Endothelial cell of umbilical vein (primary cell): ENCODE data around the gene GRK6. TPM values are rescaled to one million over a fixed set of nuclear protein-coding genes. Genes with fewer than 3 reads are reported as not detected.

ENCODE experiments used
- BruUV-seq: library from RNA; stranded (reverse); fragments of 400-500 nt; replicated peaks from 2 replicates; lab custom pipeline; 2021; lab: Mats Ljungman, UMichigan
- CTCF ChIA-PET: fragments of 300-600, 350-600 bp; sonication (Branson Sonifier 250); formaldehyde crosslinking; loops from one replicate; lab custom pipeline; 2021; ENCODE audit warnings: antibody characterized with exemption, inconsistent platforms; lab: Charles Lee
- POLR2A ChIA-PET: fragments of 300-600, 350-600 bp; sonication (Branson Sonifier 250); formaldehyde crosslinking; loops from one replicate; lab custom pipeline; 2021; ENCODE audit warnings: antibody characterized with exemption, inconsistent platforms; lab: Charles Lee
- DNase-seq: peaks from one replicate; pipeline ENCODE4 v3.0.0-alpha.2; 2011; ENCODE audit warnings: low read depth, low spot score
- FAIRE-seq: peaks from 2 replicates; lab custom pipeline; 2011; peaks lifted over from hg19 to GRCh38; lab: Jason Lieb, UNC
- H2AFZ ChIP-seq: 2 replicates; pipeline ENCODE4 v1.6.0; 2012; ENCODE audit warnings: low read depth, low read length, control low read depth, inconsistent platforms
- H3K27ac ChIP-seq: 2 replicates; pipeline ENCODE4 v1.5.1; 2011; ENCODE audit warnings: low read depth, mild to moderate bottlenecking, control low read depth, low read length, moderate library complexity; ENCODE audit not compliant: insufficient read depth
- H3K27me3 ChIP-seq, 2 experiments: 2 replicates each; pipeline versions ENCODE4 v1.6.0 to v1.6.1; 2011; ENCODE audit warnings: low read length in 2 of 2, mixed read lengths in 1 of 2; ENCODE audit not compliant: control insufficient read depth in 2 of 2, insufficient read depth in 2 of 2
- H3K36me3 ChIP-seq, 2 experiments: 2 replicates in 1 of 2; 3 replicates in 1 of 2; pipeline ENCODE4 v1.5.1; 2011; ENCODE audit warnings: low read length in 2 of 2, mild to moderate bottlenecking in 1 of 2, moderate library complexity in 1 of 2; ENCODE audit not compliant: control insufficient read depth in 2 of 2, insufficient read depth in 2 of 2; ENCODE audit errors: extremely low read depth in 1 of 2
- H3K4me1 ChIP-seq: 3 replicates; pipeline ENCODE4 v1.5.1; 2011; ENCODE audit warnings: mild to moderate bottlenecking, low read length; ENCODE audit not compliant: control insufficient read depth, insufficient read depth; ENCODE audit errors: extremely low read depth
- H3K4me2 ChIP-seq: 2 replicates; pipeline ENCODE4 v1.6.1; 2011; ENCODE audit warnings: low read length, control low read depth, mixed read lengths; ENCODE audit not compliant: insufficient read depth
- H3K4me3 ChIP-seq, 3 experiments: fragments of 200-600 bp in 1 of 3; sonication (generic), shearing (Covaris generic) in 1 of 3; replicated peaks in 1 of 3; 2 replicates each; pipeline ENCODE4 v1.5.1; 2011 to 2016; ENCODE audit warnings: control low read depth in 3 of 3, low read length in 3 of 3, mild to moderate bottlenecking in 2 of 3, inconsistent platforms in 1 of 3, low read depth in 1 of 3, moderate library complexity in 1 of 3; ENCODE audit not compliant: insufficient read depth in 1 of 3
- H3K79me2 ChIP-seq: 2 replicates; pipeline ENCODE4 v1.6.0; 2012; ENCODE audit warnings: low read length, inconsistent platforms; ENCODE audit not compliant: control insufficient read depth, insufficient read depth
- H3K9ac ChIP-seq: replicated peaks from 2 replicates; pipeline ENCODE3; 2011; ENCODE audit warnings: low read length, control low read depth; ENCODE audit not compliant: insufficient read depth; ENCODE audit errors: extremely low read depth
- H3K9me1 ChIP-seq: replicated peaks from 3 replicates; pipeline ENCODE4 v1.6.0; 2011; ENCODE audit warnings: mild to moderate bottlenecking, low read length; ENCODE audit not compliant: control insufficient read depth, insufficient read depth; ENCODE audit errors: extremely low read depth
- H3K9me3 ChIP-seq: replicated peaks from 2 replicates; pipeline ENCODE4 v1.5.1; 2012; ENCODE audit warnings: low read length, inconsistent platforms; ENCODE audit not compliant: control insufficient read depth, insufficient read depth
- H4K20me1 ChIP-seq: replicated peaks from 2 replicates; pipeline ENCODE3; 2011; ENCODE audit warnings: mild to moderate bottlenecking, low read length; ENCODE audit not compliant: control insufficient read depth, insufficient read depth; ENCODE audit errors: extremely low read depth
- CTCF ChIP-seq, 2 donors: IDR thresholded peaks; 1 replicate in 1 of 2; 2 replicates in 1 of 2; pipeline ENCODE4 v1.5.1; 2011; ENCODE audit warnings: low read length in 2 of 2, mild to moderate bottlenecking in 2 of 2, moderate library complexity in 2 of 2, control low read depth in 1 of 2, inconsistent platforms in 1 of 2, low read depth in 1 of 2; ENCODE audit not compliant: insufficient read depth in 1 of 2; ENCODE audit errors: extremely low read depth in 1 of 2
- EZH2 ChIP-seq: IDR thresholded peaks from 2 replicates; pipeline ENCODE4 v1.6.1; 2012; ENCODE audit warnings: borderline replicate concordance, low read depth, mild to moderate bottlenecking, moderate library complexity, low read length, inconsistent platforms; ENCODE audit not compliant: severe bottlenecking
- FOS ChIP-seq: IDR thresholded peaks from 2 replicates; pipeline ENCODE4 v1.6.1; 2011; ENCODE audit warnings: mild to moderate bottlenecking, low read length, moderate library complexity, borderline replicate concordance; ENCODE audit not compliant: insufficient read depth
- GATA2 ChIP-seq: IDR thresholded peaks from 2 replicates; pipeline ENCODE4 v1.7.0; 2011; ENCODE audit warnings: low read depth, mild to moderate bottlenecking, moderate library complexity, mixed read lengths, low read length; ENCODE audit not compliant: insufficient read length, insufficient read depth
- JUN ChIP-seq: IDR thresholded peaks from 2 replicates; pipeline ENCODE4 v1.6.1; 2011; ENCODE audit warnings: borderline replicate concordance, low read depth; ENCODE audit not compliant: insufficient read length, insufficient read depth
- MYC ChIP-seq: IDR thresholded peaks from one replicate; pipeline ENCODE4 v1.6.1; 2011; ENCODE audit warnings: mild to moderate bottlenecking, low read depth, low read length
- POLR2A ChIP-seq: IDR thresholded peaks from 2 replicates; pipeline ENCODE4 v1.6.1; 2012; ENCODE audit warnings: low read depth, mild to moderate bottlenecking, control low read depth, low read length
- POLR2AphosphoS5 ChIP-seq: IDR thresholded peaks from 2 replicates; pipeline ENCODE4 v1.6.1; 2012; ENCODE audit warnings: low read depth, mild to moderate bottlenecking, control low read depth, low read length, moderate library complexity; ENCODE audit not compliant: insufficient read depth
- dilution Hi-C: fragments of 300-500 bp; cut with MboI; formaldehyde crosslinking; loops from one replicate; pipeline ENCODE4 v1.15.0; 2019; ENCODE audit warnings: low sequenced_read_pairs; ENCODE audit not compliant: extremely low pct_ligation_motif_present
- intact Hi-C: fragments of 100-400 bp; cut with micrococcal nuclease; formaldehyde crosslinking; loops from one replicate; pipeline ENCODE4 v1.10.0; 2022
- polyA plus RNA-seq, 4 experiments: library from polyadenylated mRNA; depleted of rRNA in 3 of 4; stranded (reverse) in 3 of 4; unstranded in 1 of 4; fragments of >200 nt; gene quantifications; 2 replicates each; pipeline versions ENCODE4 v1.2.1 to v1.2.3, GENCODE V29; 2011 to 2012; ENCODE audit warnings: missing spikeins in 1 of 4
- total RNA-seq: library from RNA; stranded (reverse); gene quantifications from 2 replicates; pipeline ENCODE4 v1.2.3, GENCODE V29; 2021
- TF ChIP-seq, protein P1 (sequence below): IDR thresholded peaks from 2 replicates; pipeline ENCODE4 v1.6.1; 2011; ENCODE audit not compliant: insufficient read depth, insufficient read length

Gene GRK6
- total and polyA plus RNA-seq, 2 donors (not counting 3 experiments of a cell fraction or from before 2014, with no cell fraction given), result 28.9 to 36.4 TPM

GRCh38 chr5:177462021-177462670 is 35.7 kb downstream of the GRK6 start:
- no TSS peak for BruUV-seq
- Histone ChIP-seq H2AFZ (no peak overlapping the region), H3K27me3 (no peaks in the 10 kb centered on the region), H3K36me3 (peaks cover 19 to 51% of the 10 kb centered on the region in 2 experiments), H3K27ac (peak overlapping the region; percentile 63), H3K4me2 (peak overlapping the region; percentile 5), H3K9ac (peak overlapping the region; percentile 0), H3K4me3 (no peak overlapping the region), H3K4me1 (peaks cover 17% of the 10 kb centered on the region), H3K9me3 (no peaks in the 10 kb centered on the region), H3K79me2 (peaks cover 3% of the 10 kb centered on the region), H3K9me1 (no peaks in the 10 kb centered on the region), H4K20me1 (no peaks in the 10 kb centered on the region)
- POLR2A ChIA-PET, result interaction anchor here (1.5 kb wide), 1 partner anchor 10 kb away, joined by 5 read pairs; no protein-coding TSS in a partner anchor
- CTCF ChIA-PET, result interaction anchor here (1.0 to 2.2 kb wide), 2 partner anchors 14 to 71 kb away, joined by 3 to 9 read pairs; no protein-coding TSS in a partner anchor
- dilution Hi-C loops, result no loop called here
- TF ChIP-seq POLR2AphosphoS5 (peak; percentile 95), FOS (peak; percentile 66), MYC (no peak), EZH2 (no peak), POLR2A (peak; percentile 52)
- TF ChIP-seq, protein P1, sequence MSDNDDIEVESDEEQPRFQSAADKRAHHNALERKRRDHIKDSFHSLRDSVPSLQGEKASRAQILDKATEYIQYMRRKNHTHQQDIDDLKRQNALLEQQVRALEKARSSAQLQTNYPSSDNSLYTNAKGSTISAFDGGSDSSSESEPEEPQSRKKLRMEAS, result no peak
- intact Hi-C loops, result loop anchor here (1.0 kb wide), 1 partner anchor 10 kb away; no protein-coding TSS in a partner anchor
- peak; percentile 89 for FAIRE-seq
- DNase-seq, result peak; percentile 57

DNA sequence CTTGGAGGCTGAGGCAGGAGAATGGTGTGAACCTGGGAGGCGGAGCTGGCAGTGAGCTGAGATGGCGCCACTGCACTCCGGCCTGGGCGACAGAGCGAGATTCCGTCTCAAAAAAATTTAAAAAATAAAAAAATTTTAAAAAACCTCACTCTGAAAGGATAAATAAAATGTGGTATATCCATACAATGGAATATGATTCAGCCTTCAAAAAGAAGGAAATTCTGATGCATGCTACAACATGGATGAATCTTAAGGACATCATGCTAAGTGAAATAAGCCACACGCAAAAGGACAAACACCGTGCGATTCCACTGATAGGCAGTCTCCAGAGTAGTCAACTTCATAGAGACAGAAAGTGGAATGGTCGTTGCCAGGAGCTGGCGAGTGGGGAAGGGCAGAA is 38.6 kb downstream of the GRK6 start:
- no peak for DNase-seq
- Histone ChIP-seq H3K36me3 (peaks cover 16 to 41% of the 10 kb centered on the region in 2 experiments), H3K9me3 (no peaks in the 10 kb centered on the region), H3K27ac (no peak overlapping the region), H3K4me3 (no peak overlapping the region), H3K79me2 (peaks cover 23% of the 10 kb centered on the region), H3K9me1 (no peaks in the 10 kb centered on the region), H4K20me1 (no peaks in the 10 kb centered on the region), H3K4me2 (no peak overlapping the region), H3K27me3 (no peaks in the 10 kb centered on the region), H2AFZ (no peak overlapping the region), H3K9ac (no peak overlapping the region), H3K4me1 (peaks cover 25% of the 10 kb centered on the region)
- no TSS peak for BruUV-seq
- ChIA-PET CTCF (no interaction called here), POLR2A (no interaction called here)
- no peak for FAIRE-seq
- no peak for TF ChIP-seq CTCF (IDR thresholded peaks at IDR 0.05; ENCODE audit: extremely low read depth in 1 of 2, insufficient read depth in 1 of 2, low read depth in 1 of 2, low read length in 2 of 2)
- TF ChIP-seq POLR2A, result no peak
- no peak for TF ChIP-seq EZH2
- no peak for TF ChIP-seq MYC
- TF ChIP-seq POLR2AphosphoS5, result no peak
- TF ChIP-seq FOS, result no peak
- TF ChIP-seq, protein P1, result no peak
- TF ChIP-seq JUN, result no peak
- no peak for TF ChIP-seq GATA2
- dilution Hi-C loops, result no loop called here
- intact Hi-C loops, result no loop called here
